Measurements from ENCODE around the gene FGF1.

DNA sequence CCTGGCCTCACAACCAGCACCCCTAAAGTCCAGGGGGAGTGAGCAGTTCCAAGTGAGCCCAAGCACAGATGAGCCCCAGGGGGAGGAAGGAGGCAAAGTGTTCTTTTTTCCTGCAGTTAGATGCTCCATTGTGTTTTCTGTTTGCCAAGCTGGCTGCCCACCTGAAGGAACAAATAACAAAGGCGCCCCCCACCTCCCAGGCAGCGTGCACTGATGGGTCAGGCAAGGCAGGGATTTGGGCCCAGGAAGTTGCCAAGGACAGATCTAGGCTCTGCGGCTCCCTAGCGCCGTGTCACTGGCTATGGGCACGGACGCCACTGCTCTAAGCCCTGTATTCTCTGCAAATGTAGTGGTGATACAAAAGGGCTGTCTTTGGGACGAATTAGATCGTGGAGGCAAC is 21.8 kb downstream of the FGF1 start:
- TF ChIP-seq, protein P1, sequence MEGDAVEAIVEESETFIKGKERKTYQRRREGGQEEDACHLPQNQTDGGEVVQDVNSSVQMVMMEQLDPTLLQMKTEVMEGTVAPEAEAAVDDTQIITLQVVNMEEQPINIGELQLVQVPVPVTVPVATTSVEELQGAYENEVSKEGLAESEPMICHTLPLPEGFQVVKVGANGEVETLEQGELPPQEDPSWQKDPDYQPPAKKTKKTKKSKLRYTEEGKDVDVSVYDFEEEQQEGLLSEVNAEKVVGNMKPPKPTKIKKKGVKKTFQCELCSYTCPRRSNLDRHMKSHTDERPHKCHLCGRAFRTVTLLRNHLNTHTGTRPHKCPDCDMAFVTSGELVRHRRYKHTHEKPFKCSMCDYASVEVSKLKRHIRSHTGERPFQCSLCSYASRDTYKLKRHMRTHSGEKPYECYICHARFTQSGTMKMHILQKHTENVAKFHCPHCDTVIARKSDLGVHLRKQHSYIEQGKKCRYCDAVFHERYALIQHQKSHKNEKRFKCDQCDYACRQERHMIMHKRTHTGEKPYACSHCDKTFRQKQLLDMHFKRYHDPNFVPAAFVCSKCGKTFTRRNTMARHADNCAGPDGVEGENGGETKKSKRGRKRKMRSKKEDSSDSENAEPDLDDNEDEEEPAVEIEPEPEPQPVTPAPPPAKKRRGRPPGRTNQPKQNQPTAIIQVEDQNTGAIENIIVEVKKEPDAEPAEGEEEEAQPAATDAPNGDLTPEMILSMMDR (IDR thresholded peaks at IDR 0.05): no peak
- no peak for TF ChIP-seq POLR2A (IDR thresholded peaks at IDR 0.05)
